ENCODE data around the gene UBE2G2. TPM values are rescaled to one million over a fixed set of nuclear protein-coding genes. Genes with fewer than 3 reads are reported as not detected.
A peak's percentile ranks its signal among the peaks of the same experiment; 100 is the strongest.

The UBE2G2 gene
- total and polyA plus RNA-seq, 9 donors = 45.9 to 106 (median 70.3) TPM

GRCh38 chr21:44803651-44804050, 2.0 kb upstream of the UBE2G2 start:
- Histone ChIP-seq H3K4me1 (ENCODE audit: control insufficient read depth, insufficient read depth, low read length) (peaks cover 21% of the 10 kb centered on the region), H3K36me3 (ENCODE audit: control insufficient read depth, insufficient read depth, low read length) (peaks cover 37% of the 10 kb centered on the region), H3K27ac (ENCODE audit: low read length) (no peak overlapping the region), H3K27me3 (ENCODE audit: control insufficient read depth, insufficient read depth, low read length) (no peaks in the 10 kb centered on the region), H3K4me3 (ENCODE audit: low read length) (no peak overlapping the region), H3K9me3 (replicated peaks; ENCODE audit: control insufficient read depth, low read depth, low read length) (no peaks in the 10 kb centered on the region)
- 69% methylated on average over 3 of the region's 3 CpGs for WGBS (ENCODE audit: insufficient coverage)
- no peak for DNase-seq

- H3K4me1 ChIP-seq (ENCODE audit: control insufficient read depth, insufficient read depth, low read length) = peaks cover 21% of the 10 kb centered on the region
- H3K27ac ChIP-seq (ENCODE audit: low read length) = no peak overlapping the region
- peaks cover 36% of the 10 kb centered on the region for H3K36me3 ChIP-seq (ENCODE audit: control insufficient read depth, insufficient read depth, low read length)
- H3K4me3 ChIP-seq (ENCODE audit: low read length) = peak overlapping the region; percentile 80
- no peaks in the 10 kb centered on the region for H3K9me3 ChIP-seq (replicated peaks; ENCODE audit: control insufficient read depth, low read depth, low read length)
- no peak for DNase-seq
- WGBS (ENCODE audit: insufficient coverage) = 21% methylated on average over 24 of the region's 32 CpGs
- H3K27me3 ChIP-seq (ENCODE audit: control insufficient read depth, insufficient read depth, low read length) = no peaks in the 10 kb centered on the region
Measured at GRCh38 chr21:44802396-44803153, 955 bp upstream of the UBE2G2 start.

GRCh38 chr21:44800971-44801467, 601 bp downstream of the UBE2G2 start:
- no peaks in the 10 kb centered on the region for H3K9me3 ChIP-seq (replicated peaks; ENCODE audit: control insufficient read depth, low read depth, low read length)
- peak overlapping the region; percentile 48 for H3K27ac ChIP-seq (ENCODE audit: low read length)
- peak; percentile 26 for DNase-seq
- WGBS (ENCODE audit: insufficient coverage) = 2% methylated on average over 7 of the region's 17 CpGs
- H3K27me3 ChIP-seq (ENCODE audit: control insufficient read depth, insufficient read depth, low read length) = no peaks in the 10 kb centered on the region
- H3K4me1 ChIP-seq (ENCODE audit: control insufficient read depth, insufficient read depth, low read length) = peaks cover 21% of the 10 kb centered on the region
- H3K4me3 ChIP-seq (ENCODE audit: low read length) = peak overlapping the region; percentile 80
- H3K36me3 ChIP-seq (ENCODE audit: control insufficient read depth, insufficient read depth, low read length) = peaks cover 28% of the 10 kb centered on the region

GRCh38 chr21:44800103-44800502, 1.5 kb downstream of the UBE2G2 start:
- Histone ChIP-seq H3K27me3 (ENCODE audit: control insufficient read depth, insufficient read depth, low read length) (no peaks in the 10 kb centered on the region), H3K36me3 (ENCODE audit: control insufficient read depth, insufficient read depth, low read length) (peaks cover 22% of the 10 kb centered on the region), H3K4me3 (ENCODE audit: low read length) (peak overlapping the region; percentile 80), H3K27ac (ENCODE audit: low read length) (no peak overlapping the region), H3K9me3 (replicated peaks; ENCODE audit: control insufficient read depth, low read depth, low read length) (no peaks in the 10 kb centered on the region), H3K4me1 (ENCODE audit: control insufficient read depth, insufficient read depth, low read length) (peaks cover 21% of the 10 kb centered on the region)
- peak; percentile 59 for DNase-seq
- 52% methylated on average over 6 of the region's 12 CpGs for WGBS (ENCODE audit: insufficient coverage)

GRCh38 chr21:44799646-44800045, 2.0 kb downstream of the UBE2G2 start:
- Histone ChIP-seq H3K27me3 (ENCODE audit: control insufficient read depth, insufficient read depth, low read length) (no peaks in the 10 kb centered on the region), H3K9me3 (replicated peaks; ENCODE audit: control insufficient read depth, low read depth, low read length) (no peaks in the 10 kb centered on the region), H3K27ac (ENCODE audit: low read length) (no peak overlapping the region), H3K4me1 (ENCODE audit: control insufficient read depth, insufficient read depth, low read length) (peaks cover 21% of the 10 kb centered on the region), H3K36me3 (ENCODE audit: control insufficient read depth, insufficient read depth, low read length) (peaks cover 19% of the 10 kb centered on the region), H3K4me3 (ENCODE audit: low read length) (no peak overlapping the region)
- no CpG with 5 or more reads among the region's 1 CpG for WGBS (ENCODE audit: insufficient coverage)
- no peak for DNase-seq

GRCh38 chr21:44797775-44798174, 3.8 kb downstream of the UBE2G2 start:
- Histone ChIP-seq H3K4me3 (ENCODE audit: low read length) (no peak overlapping the region), H3K9me3 (replicated peaks; ENCODE audit: control insufficient read depth, low read depth, low read length) (no peaks in the 10 kb centered on the region), H3K4me1 (ENCODE audit: control insufficient read depth, insufficient read depth, low read length) (peaks cover 22% of the 10 kb centered on the region), H3K27me3 (ENCODE audit: control insufficient read depth, insufficient read depth, low read length) (no peaks in the 10 kb centered on the region), H3K27ac (ENCODE audit: low read length) (no peak overlapping the region), H3K36me3 (ENCODE audit: control insufficient read depth, insufficient read depth, low read length) (peaks cover 22% of the 10 kb centered on the region)
- WGBS (ENCODE audit: insufficient coverage) = 83% methylated on average over 1 of the region's 2 CpGs
- DNase-seq = no peak

- H3K4me3 ChIP-seq (ENCODE audit: low read length) = no peak overlapping the region
- 100% methylated on average over 2 of the region's 11 CpGs for WGBS (ENCODE audit: insufficient coverage)
- no peak for DNase-seq
- H3K27ac ChIP-seq (ENCODE audit: low read length) = no peak overlapping the region
- H3K9me3 ChIP-seq (replicated peaks; ENCODE audit: control insufficient read depth, low read depth, low read length) = no peaks in the 10 kb centered on the region
- H3K4me1 ChIP-seq (ENCODE audit: control insufficient read depth, insufficient read depth, low read length) = peaks cover 10% of the 10 kb centered on the region
- H3K36me3 ChIP-seq (ENCODE audit: control insufficient read depth, insufficient read depth, low read length) = peaks cover 39% of the 10 kb centered on the region
- no peaks in the 10 kb centered on the region for H3K27me3 ChIP-seq (ENCODE audit: control insufficient read depth, insufficient read depth, low read length)
Measured at GRCh38 chr21:44795342-44795741, 6.3 kb downstream of the UBE2G2 start.

GRCh38 chr21:44793592-44794374, 7.8 kb downstream of the UBE2G2 start:
- H3K4me1 ChIP-seq (ENCODE audit: control insufficient read depth, insufficient read depth, low read length) = peaks cover 4% of the 10 kb centered on the region
- H3K27ac ChIP-seq (ENCODE audit: low read length) = no peak overlapping the region
- no peak overlapping the region for H3K4me3 ChIP-seq (ENCODE audit: low read length)
- H3K36me3 ChIP-seq (ENCODE audit: control insufficient read depth, insufficient read depth, low read length) = peaks cover 42% of the 10 kb centered on the region
- no peak for DNase-seq
- no CpG with 5 or more reads among the region's 4 CpGs for WGBS (ENCODE audit: insufficient coverage)
- H3K9me3 ChIP-seq (replicated peaks; ENCODE audit: control insufficient read depth, low read depth, low read length) = no peaks in the 10 kb centered on the region
- H3K27me3 ChIP-seq (ENCODE audit: control insufficient read depth, insufficient read depth, low read length) = no peaks in the 10 kb centered on the region

GRCh38 chr21:44792702-44793591, 8.7 kb downstream of the UBE2G2 start:
- H3K4me1 ChIP-seq (ENCODE audit: control insufficient read depth, insufficient read depth, low read length) = peaks cover 4% of the 10 kb centered on the region
- no CpG with 5 or more reads among the region's 10 CpGs for WGBS (ENCODE audit: insufficient coverage)
- no peak overlapping the region for H3K27ac ChIP-seq (ENCODE audit: low read length)

More at GRCh38 chr21:44792702-44793591, 8.7 kb downstream of the UBE2G2 start:
- peak; percentile 77 for DNase-seq
- Histone ChIP-seq H3K36me3 (ENCODE audit: control insufficient read depth, insufficient read depth, low read length) (peaks cover 36% of the 10 kb centered on the region), H3K27me3 (ENCODE audit: control insufficient read depth, insufficient read depth, low read length) (no peaks in the 10 kb centered on the region), H3K9me3 (replicated peaks; ENCODE audit: control insufficient read depth, low read depth, low read length) (no peaks in the 10 kb centered on the region), H3K4me3 (ENCODE audit: low read length) (no peak overlapping the region)
